ENCODE measurements around the gene DUSP6. TPM values are rescaled to one million over a fixed set of nuclear protein-coding genes. Genes with fewer than 3 reads are reported as not detected.

The DUSP6 gene
- polyA plus RNA-seq, 1 donor from 2014 or later = 44.3 TPM

GRCh38 chr12:89352242-89352491 lies 134 bp downstream of the DUSP6 start:
- no peaks in the 10 kb centered on the region for H3K9me3 ChIP-seq (ENCODE audit: low read length)
- H3K4me3 ChIP-seq (ENCODE audit: low read length) = peak overlapping the region; percentile 89
- H4K20me1 ChIP-seq (ENCODE audit: insufficient read depth) = no peaks in the 10 kb centered on the region
- peaks cover 15% of the 10 kb centered on the region for H3K27me3 ChIP-seq (ENCODE audit: insufficient read depth, low read depth, low read length)
- peak overlapping the region; percentile 63 for H3K4me2 ChIP-seq (ENCODE audit: low read length)
- H2AFZ ChIP-seq (ENCODE audit: low read depth, low read length) = peak overlapping the region; percentile 28
- peaks cover 57% of the 10 kb centered on the region for H3K79me2 ChIP-seq (replicated peaks; ENCODE audit: insufficient read depth, low read length)
- peak overlapping the region; percentile 95 for H3K9ac ChIP-seq (ENCODE audit: low read length)
- H3K9me2 ChIP-seq (ENCODE audit: insufficient read depth, low read length) = no peaks in the 10 kb centered on the region
- H3F3A ChIP-seq (ENCODE audit: insufficient read depth, low read length, poor library complexity, severe bottlenecking) = peaks cover 5% of the 10 kb centered on the region
- peak overlapping the region; percentile 95 for H3K27ac ChIP-seq (ENCODE audit: low read length)
- no peak for TF ChIP-seq REST (IDR thresholded peaks at IDR 0.05; ENCODE audit: borderline replicate concordance)
- peak; percentile 8 for TF ChIP-seq RAD21 (conservative IDR thresholded peaks at IDR 0.05)
- peak; percentile 95 for TF ChIP-seq POLR2AphosphoS5 (IDR thresholded peaks at IDR 0.05)
- no peaks in the 10 kb centered on the region for H3K36me3 ChIP-seq (ENCODE audit: insufficient read depth, low read length)

- Histone ChIP-seq H2AFZ (ENCODE audit: low read depth, low read length) (peak overlapping the region; percentile 28), H3K9me3 (ENCODE audit: low read length) (no peaks in the 10 kb centered on the region), H3K9me2 (ENCODE audit: insufficient read depth, low read length) (no peaks in the 10 kb centered on the region), H3K79me2 (replicated peaks; ENCODE audit: insufficient read depth, low read length) (peaks cover 57% of the 10 kb centered on the region), H3K4me2 (ENCODE audit: low read length) (peak overlapping the region; percentile 63), H3K36me3 (ENCODE audit: insufficient read depth, low read length) (no peaks in the 10 kb centered on the region), H4K20me1 (ENCODE audit: insufficient read depth) (no peaks in the 10 kb centered on the region), H3F3A (ENCODE audit: insufficient read depth, low read length, poor library complexity, severe bottlenecking) (peaks cover 10% of the 10 kb centered on the region), H3K27ac (ENCODE audit: low read length) (peak overlapping the region; percentile 95), H3K27me3 (ENCODE audit: insufficient read depth, low read depth, low read length) (peaks cover 15% of the 10 kb centered on the region), H3K9ac (ENCODE audit: low read length) (peak overlapping the region; percentile 95), H3K4me3 (ENCODE audit: low read length) (peak overlapping the region; percentile 89)
- TF ChIP-seq SMC3 (conservative IDR thresholded peaks at IDR 0.05; ENCODE audit: poor library complexity) = peak; percentile 30
- TF ChIP-seq TAF1 (IDR thresholded peaks at IDR 0.05; ENCODE audit: low read depth) = peak; percentile 31
- TF ChIP-seq, protein P1, sequence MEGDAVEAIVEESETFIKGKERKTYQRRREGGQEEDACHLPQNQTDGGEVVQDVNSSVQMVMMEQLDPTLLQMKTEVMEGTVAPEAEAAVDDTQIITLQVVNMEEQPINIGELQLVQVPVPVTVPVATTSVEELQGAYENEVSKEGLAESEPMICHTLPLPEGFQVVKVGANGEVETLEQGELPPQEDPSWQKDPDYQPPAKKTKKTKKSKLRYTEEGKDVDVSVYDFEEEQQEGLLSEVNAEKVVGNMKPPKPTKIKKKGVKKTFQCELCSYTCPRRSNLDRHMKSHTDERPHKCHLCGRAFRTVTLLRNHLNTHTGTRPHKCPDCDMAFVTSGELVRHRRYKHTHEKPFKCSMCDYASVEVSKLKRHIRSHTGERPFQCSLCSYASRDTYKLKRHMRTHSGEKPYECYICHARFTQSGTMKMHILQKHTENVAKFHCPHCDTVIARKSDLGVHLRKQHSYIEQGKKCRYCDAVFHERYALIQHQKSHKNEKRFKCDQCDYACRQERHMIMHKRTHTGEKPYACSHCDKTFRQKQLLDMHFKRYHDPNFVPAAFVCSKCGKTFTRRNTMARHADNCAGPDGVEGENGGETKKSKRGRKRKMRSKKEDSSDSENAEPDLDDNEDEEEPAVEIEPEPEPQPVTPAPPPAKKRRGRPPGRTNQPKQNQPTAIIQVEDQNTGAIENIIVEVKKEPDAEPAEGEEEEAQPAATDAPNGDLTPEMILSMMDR (IDR thresholded peaks at IDR 0.05; ENCODE audit: poor library complexity, severe bottlenecking) = no peak
- TF ChIP-seq POLR2AphosphoS5 (IDR thresholded peaks at IDR 0.05) = peak; percentile 42
- TF ChIP-seq EP300 (conservative IDR thresholded peaks at IDR 0.05; ENCODE audit: poor library complexity, severe bottlenecking) = no peak
- peak; percentile 49 for TF ChIP-seq MXI1 (conservative IDR thresholded peaks at IDR 0.05; ENCODE audit: poor library complexity, severe bottlenecking)
- peak; percentile 24 for TF ChIP-seq REST (IDR thresholded peaks at IDR 0.05; ENCODE audit: borderline replicate concordance)
- no peak for TF ChIP-seq EZH2 (IDR thresholded peaks at IDR 0.05; ENCODE audit: borderline replicate concordance, insufficient read depth, low read length, poor library complexity, severe bottlenecking)
These were observed 636 bp downstream of the DUSP6 start for GRCh38 chr12:89351489-89352241.

Measured in neural cell (in vitro differentiated cells).